Measurements from ENCODE around the gene OPN4.
A peak's percentile ranks its signal among the peaks of the same experiment; 100 is the strongest.

The OPN4 gene

DNA sequence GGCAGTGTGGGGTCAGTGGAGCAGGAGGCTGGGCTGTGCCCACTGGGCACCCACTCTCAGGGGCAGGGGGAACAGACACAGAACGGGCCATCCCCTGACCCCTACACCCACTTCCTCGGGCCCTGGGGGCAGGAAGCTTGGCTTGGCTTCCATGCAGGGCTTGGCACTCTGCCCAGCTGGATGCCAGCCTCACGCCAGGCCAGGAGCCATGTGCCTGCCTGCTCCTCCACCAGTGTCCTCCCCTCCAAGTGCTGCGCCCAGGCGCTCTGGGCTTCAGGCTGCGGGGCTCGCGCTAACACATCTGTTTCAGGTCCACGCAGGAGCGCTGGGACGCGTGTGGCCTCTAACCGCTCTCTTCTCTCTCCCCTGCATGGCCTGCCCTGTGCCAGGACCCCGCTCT lies 26.7 kb downstream of the OPN4 start:
- no peak for DNase-seq (ENCODE audit: low read depth)

DNA sequence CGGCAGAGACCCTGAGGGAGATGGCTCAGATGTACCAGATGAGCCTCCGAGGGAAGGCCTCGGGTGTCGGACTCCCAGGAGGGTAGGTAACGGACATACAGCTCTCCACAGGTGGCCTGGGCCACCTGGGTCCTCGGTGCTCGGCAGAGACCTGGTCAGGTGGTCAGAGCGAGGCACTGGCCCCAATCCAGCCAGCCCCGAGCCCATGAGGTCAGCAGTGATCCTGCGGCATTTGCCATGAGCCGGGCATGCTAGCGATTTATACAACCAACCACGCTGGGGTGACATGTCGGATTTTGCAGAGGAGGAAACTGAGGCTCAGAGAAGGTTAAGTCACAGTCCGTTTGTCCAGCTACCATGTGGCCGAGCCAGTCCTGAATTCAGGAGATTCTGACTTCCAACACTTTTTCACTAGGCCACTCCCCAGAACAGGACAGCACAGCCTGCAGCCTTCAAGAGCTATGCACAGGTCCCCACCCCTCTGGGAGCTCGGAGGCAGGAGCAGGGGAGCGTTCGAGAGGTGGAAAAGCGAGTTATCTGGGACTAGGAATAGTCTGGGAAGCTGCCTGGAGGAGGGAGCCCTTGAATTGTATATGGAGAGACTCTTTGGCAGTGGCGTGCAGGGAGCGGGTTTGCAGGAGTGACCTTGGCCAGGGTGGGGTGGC lies 27.5 kb downstream of the OPN4 start:
- DNase-seq (ENCODE audit: low read depth): no peak

DNA sequence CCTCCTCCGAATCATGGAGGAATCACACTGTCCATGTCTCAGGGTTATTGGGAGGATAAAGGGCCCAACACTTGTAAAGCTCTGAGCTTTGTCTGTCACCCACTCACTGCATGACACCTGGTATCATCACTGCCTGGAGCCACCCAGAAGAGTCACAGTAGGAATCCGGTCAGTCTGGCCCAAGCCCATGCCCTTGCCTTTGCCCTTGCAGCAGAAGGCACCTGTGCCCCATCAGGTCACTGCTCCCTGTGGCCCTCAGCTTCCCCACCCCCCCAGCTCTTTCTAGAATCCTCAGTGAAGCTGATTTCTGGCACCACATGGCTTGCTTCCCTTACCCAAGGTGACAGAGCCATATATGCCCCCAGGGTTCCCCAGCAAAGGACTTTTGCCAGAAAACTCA lies 28.3 kb downstream of the OPN4 start:
- DNase-seq (ENCODE audit: low read depth): no peak

DNA sequence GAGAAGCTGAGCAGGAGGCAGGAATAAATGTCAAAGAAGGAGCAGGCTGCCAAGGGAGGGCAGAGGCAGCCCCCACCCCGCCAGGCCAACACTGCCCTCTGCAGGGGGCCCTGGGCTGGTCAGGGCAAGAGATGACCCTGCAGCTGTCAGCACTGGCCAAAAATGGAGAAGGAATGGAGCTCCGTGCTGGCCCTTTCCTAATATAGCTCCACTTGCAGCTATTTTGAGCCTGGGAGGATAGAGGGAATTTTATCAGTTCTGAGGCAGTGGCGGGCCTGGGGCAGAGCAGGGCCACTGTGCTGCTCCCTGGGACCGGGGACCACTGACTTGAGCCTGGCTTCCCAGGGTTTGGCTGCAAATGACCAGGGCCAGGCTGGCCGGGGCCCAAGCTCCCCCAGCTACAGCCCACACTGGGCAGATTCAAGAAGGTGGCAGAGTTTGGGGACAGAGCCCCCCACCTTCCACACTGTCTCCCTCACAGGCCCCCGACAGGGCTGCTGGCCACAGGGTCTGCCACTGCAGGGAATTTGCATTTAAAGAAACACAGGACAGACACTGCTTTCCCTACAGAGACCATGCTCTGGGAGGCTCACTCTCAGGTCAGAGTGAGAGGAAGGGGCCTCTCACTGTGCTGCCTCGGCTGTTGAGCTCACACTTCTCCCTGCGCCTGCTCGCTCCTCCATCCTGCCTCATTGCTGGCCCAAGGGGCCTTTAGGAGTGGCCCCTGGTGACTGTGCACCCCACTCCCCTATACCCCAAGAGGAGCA lies 30.2 kb downstream of the OPN4 start:
- no peak for DNase-seq (ENCODE audit: low read depth)

DNA sequence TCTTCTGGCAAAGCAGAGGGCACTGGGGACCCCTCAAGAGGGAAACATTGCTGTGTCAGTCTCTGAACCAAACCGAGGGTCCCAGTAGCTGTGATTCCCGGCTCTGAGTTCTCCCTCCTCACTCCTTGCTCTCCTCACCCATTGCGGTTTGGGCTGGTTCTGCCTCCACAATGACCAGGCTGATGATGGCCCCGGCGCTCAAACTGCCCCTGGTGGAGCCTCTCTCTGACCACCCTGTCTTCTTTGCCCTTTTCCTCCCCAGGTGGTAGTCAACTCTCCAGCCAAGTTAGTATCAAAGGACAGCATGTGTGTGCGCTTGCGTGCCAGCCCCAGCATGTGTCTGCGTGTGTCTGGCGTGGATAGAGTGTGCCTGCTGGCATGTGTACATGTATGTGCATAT lies 31.1 kb downstream of the OPN4 start:
- no peak for DNase-seq (ENCODE audit: low read depth)

DNA sequence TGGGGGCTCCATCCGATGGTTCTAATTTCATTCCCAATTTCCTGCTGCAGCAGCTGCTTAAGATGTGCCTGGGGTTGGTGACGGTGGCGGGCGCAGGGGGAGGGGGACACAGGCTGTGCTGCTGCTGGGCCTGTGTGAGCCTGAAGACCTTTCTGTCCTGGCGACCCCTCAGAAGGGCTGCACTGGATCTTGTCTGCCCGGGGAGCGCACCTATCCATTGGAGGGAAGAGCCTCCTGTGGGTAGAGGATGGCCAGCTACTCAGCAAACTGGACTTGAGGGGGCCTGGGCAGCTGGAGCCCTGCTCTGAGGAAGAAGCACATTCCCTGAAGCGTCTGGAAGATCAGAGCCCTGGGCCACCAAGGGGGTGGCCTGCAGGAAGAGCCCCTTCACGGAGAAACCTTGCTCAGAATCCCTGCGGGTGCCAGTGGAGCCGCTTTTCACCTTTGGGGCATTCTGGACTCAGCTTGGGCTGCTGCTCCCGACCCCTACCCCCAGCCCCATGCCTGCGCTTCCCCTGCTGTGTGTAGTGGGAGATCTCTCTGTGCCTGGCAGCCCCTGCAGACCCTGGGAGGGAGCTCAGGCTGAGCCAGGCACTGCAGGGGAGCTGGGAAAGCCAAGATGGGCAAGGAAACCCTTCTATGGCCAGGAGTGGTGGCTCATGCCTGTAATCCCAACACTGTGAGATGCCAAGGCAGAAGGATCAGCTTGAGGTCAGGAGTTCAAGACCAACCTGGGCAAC lies 31.7 kb downstream of the OPN4 start:
- DNase-seq (ENCODE audit: low read depth): no peak

DNA sequence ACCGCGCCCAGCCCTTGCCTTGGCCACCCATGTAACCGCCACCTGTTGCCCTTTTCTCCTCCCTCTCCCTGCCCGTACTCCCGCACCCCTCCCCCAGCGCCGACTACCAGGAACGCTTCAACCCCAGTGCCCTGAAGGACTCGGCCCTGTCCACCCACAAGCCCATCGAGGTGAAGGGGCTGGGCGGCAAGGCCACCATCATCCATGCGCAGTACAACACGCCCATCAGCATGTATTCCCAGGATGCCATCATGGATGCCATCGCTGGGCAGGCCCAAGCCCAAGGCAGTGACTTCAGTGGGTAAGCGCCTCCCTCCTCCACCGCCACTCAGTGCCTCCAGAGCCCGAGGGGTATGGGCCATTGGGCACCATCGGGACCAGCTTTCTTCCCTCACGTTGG lies 32.6 kb downstream of the OPN4 start:
- DNase-seq (ENCODE audit: low read depth): no peak

DNA sequence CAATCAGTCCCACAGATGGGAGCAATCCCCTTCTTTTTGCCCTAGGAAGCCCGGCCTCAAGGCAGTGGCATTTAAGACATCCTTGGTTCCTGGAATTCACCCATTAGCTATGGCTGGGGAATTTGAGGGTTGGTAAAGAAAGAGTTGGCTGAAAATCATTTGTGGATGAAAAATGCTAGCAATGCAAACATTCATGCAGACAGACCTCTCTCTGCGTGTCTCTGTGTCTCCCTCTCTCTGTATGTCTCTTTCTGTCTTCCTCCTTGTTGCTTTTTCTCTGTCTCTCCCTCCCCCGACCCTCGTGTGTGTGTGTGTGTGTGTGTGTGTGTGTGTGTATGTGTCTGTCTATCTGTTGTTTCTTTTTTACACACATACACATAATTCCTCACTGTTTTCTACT lies 33.4 kb downstream of the OPN4 start:
- no peak for DNase-seq (ENCODE audit: low read depth)

DNA sequence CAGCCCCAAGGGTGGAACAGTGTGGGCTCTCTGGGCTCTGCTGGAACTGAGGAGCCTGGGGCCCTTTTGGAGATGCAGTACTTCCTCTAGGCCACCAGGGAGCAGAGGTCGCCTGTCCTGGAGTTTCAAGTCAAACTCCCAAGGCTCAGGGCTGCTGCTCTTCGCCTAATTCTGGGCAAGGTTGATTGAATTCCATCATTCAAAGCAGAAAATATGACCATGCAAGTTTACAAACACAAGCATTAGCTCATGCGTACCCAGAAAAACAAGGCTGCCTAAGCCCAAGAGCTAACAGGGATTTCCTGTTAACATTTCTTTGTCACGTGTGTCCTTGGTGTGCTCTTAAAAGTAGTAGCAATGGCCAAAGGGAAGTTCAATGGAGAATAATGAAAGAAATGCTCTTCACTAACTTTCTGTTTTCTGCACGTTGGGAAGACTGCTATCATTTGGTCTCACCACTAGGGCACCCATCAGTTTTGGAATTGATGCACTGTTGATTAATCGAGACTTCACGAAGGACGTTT lies 34.1 kb downstream of the OPN4 start:
- DNase-seq (ENCODE audit: low read depth): peak; percentile 18

DNA sequence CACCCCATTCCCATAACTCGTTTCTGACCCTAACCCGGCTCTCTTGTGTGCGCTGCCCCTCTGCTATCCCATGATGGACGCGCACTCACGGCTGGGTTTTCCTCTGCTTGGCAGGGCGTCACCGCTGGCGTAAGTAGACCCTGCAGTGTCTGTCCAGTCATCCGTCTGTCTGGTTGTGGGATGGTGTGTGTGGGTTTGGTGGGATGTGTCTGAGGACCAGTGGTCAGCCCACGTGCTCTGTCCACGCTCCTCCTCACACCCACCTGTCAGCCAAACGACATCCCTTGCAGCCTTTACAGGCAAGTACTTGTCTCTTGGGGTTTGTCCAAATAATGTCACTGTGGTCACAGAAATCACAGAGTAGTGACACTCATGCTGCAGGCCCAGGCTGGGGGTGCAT lies 34.8 kb downstream of the OPN4 start:
- no peak for DNase-seq (ENCODE audit: low read depth)

DNA sequence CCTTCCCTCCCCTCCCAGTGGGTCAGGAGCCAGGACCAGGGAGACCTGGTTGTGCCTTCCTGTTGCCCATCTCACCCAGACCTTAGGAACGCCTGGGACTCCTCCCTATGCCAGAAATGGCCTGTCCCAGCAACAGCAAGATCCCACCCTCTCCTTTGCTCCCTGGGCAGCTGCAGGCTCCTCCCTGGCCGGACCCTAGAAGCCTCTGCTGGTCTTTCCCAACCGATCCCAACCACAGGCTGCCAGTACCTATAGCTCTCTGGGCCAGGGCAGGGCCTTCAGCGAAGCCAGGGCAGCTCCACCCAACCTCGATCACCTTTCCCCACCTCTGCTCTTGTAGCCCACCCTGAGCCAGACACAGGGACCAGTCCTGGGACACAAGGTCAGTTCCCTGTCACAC lies 35.9 kb downstream of the OPN4 start:
- no peak for DNase-seq (ENCODE audit: low read depth)

DNA sequence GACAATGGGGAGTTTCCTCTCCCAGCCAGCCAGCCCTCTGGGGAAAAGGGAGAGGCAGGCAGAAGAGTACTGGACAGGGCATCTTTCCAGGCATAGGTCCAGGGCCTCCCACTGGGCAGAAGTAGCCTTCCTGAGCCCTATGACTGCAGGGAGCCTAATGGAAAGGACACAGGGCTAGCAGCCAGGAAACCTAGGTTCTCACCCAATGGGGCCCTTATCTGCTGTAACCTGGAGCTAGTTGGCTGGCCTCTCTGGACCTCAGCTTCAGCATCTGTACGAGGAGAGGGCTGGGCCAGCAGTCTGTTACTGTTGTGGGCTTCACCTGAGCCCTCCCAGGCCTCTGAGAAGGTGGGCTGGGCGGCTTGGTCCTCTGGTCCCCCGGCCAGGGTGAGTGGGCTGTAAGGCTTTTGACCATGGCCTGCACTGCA lies 36.3 kb downstream of the OPN4 start:
- DNase-seq (ENCODE audit: low read depth): no peak

DNA sequence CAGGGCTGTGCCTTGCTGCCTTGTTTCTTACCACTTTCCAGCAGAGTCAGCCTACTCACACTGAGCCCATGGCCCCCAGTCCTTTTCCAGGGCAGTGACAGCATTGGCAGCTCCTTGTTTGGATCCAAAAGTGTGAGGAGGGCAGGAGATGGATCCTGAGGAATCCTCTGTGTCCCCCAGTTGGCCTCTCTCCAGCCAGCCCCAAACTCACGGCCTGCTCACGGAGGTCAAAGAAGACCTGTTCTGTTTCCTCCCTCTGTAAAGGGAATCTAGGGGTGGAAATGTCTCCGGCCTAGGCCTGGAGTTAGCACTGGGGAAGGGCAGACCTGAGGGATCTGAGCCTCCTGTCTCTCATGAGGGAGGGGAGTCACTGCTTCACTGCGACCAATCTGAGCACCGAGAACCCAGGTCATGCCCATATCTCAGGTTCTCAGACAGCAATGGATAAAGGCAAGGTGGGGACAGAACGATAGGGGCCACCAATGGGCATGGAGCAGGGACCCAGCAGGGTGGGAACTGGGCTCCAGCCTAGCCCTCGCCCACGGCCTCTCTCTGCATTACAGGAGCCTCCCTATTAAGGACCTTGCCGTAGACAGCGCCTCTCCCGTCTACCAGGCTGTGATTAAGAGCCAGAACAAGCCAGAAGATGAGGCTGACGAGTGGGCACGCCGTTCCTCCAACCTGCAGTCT lies 37.1 kb downstream of the OPN4 start:
- DNase-seq (ENCODE audit: low read depth): no peak

DNA sequence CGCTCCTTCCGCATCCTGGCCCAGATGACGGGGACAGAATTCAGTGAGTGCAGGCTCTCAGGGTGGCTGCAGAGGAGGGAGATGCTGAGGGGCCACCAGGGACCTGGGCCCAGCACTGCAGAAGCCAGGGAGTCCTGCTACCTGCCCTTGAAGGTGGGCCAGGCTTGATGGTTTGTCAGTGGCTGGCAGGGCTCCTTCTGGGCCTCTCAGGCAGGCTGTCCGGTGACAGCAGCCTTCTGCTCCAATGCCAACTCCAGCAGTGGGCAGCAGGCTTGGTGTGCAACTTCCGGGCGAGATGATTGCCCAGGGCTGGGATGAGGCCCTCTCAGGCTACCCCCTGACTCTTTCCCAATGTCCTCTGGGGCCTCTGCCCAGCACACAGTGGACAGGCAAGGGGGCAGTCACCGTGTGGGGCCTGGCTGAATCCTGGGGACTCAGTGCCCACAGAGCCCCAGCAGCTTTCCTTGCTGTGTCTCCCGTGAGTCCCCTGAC lies 37.7 kb downstream of the OPN4 start:
- no peak for DNase-seq (ENCODE audit: low read depth)

DNA sequence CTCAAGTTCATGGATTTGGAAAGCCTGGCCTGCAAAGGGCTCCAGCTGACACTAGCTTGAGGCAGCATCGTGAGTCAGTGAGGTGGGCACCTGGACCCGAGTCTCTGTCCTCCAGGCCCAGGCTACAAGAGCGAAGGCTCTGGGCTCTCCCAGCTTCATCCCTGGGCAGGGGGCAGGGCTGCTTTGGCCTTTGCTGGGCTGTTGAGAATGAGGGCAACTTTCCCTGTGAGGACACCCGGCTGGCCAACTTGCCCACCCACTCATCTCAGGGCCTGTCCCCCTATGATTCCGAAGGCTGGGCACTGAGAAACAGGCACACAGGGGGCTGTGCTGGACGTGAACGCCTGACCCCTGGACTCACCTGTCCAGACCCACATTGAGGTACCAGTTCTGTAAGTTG lies 38.3 kb downstream of the OPN4 start:
- no peak for DNase-seq (ENCODE audit: low read depth)

DNA sequence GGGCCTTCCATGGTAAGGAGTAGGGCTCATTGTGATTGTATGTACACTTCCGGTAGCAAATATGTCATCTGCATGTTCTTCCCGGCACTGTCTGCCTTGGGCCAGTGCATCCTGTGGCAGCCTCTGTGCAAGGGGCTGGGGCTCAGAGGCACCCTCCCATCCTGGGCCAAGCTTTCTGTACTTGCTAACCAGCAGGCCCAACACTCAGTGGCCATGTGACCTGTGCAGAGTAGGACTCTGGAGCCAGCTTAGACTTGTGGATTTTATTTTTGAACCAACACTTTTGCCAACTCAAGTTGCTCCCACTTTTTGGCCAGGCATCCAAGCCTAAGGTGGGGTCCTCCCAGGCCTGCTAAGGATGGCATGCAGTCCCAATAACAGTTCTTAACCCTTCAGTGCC lies 38.9 kb downstream of the OPN4 start:
- no peak for DNase-seq (ENCODE audit: low read depth)

DNA sequence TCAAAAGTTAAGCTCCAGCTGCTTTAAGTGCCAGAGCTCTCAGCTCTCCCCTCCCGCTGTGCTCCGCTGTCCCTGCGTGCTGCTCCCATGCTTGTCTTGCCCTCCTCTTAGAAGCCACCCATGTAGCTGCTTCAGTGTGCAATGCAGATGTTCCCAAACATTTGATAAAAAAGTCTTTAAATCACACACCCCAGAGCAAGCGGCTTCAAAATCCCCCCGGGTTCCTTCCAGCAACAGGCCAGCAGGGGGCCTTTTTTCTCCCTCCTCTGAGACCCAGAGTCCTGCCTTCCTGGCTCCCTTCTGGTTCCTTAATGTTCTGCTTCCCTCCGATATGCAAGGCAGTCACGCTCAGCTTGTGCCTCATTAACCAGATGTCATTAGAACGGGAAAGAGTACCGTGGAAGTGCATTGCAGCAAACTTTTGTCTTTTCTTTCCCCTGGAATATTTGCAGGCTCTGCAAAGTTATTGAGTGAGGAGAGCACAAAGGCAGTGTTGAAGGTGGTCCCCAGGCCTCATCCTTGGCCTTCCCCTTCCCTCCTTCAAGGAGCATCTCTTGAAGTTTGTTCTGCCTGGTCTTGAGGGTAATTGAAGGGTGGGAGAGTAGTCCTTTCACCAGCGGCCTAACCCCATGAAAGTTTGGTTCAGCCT lies 39.5 kb downstream of the OPN4 start:
- DNase-seq (ENCODE audit: low read depth): no peak

DNA sequence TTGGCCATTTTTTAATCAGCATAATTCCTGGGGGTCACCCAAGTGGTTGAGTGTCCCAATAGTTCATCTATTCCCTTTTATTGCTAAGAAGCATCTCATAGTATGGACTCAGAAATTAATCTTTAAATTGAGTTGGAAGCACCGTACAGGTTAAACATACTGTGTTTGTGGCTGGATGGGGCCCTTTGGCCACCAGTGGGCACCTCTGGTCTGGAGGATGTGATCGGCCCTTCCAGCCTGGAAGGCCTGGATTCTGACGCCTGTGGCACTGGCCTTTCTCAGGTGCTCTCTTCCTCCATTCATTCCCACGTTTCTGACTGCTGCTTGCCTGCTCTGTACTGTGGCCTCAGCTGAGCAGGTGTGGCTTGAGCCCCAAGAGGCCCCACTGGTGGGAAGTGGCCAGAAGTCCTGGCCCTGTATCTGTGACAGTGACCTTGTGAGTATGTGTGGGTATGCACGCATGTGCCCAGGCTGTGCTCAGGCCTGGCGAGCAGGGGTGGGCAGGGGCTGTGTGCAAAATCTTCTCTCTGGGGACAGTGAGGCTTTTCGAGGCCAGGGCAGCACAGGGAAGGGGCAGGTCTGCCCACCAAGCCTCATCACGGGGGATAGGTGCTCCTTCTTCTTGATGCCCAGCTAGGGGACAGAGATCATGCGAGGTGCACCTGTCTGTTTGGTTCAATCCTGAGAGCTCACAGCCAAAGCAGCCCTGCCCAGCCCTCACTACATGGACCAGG lies 44.0 kb downstream of the OPN4 start:
- DNase-seq (ENCODE audit: low read depth): no peak

DNA sequence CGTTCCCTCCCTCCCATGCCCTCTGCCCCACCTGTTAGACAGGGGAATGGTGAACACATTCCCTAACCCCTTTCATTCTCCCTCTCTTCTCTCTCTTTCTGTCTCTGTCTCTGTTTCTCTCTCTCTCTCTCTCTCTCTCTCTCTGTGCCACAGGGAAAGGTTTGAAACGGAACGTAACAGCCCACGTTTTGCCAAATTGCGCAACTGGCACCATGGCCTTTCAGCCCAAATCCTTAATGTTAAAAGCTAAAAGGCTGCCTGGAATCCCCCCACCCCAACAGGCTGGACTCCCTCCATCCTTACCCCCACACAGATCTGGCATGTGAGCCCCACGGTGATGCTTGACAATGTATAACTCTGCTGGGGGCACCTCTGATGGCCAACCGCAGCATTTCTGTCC lies 44.8 kb downstream of the OPN4 start:
- no peak for DNase-seq (ENCODE audit: low read depth)

DNA sequence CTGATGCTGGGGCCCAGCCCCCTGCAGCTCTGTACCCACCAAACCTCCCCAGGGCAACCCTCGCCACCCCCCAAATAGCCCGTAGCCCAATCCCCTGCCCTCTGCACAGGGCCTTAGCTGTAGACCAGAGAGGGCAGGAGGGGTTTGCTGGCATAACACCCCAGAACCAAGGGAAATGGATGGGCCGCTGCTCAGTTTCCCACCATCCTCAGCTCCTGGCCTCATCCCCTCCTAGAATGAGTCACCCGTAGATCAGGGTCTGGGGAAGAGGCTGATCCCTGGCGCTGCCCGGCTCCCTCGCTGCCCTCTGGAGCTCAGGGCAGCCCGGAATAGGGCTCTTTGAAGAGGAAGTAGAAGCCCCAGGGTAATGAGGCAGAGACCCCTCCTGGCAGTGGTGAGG lies 45.2 kb downstream of the OPN4 start:
- DNase-seq (ENCODE audit: low read depth): no peak

Measured in stimulated activated CD8-positive, alpha-beta memory T cell treated with anti-CD3 and anti-CD28 coated beads, Interleukin-15, amount 100 ng/mL, for 24 hours (primary cell).